ENCODE measurements around the gene MAGI2. TPM values are rescaled to one million over a fixed set of nuclear protein-coding genes. Genes with fewer than 3 reads are reported as not detected.

Gene MAGI2
- total and polyA plus RNA-seq, 8 donors: 1.3 to 4.0 (median 2.0) TPM

GRCh38 chr7:78125884-78126283 is 1327.6 kb downstream of the MAGI2 start:
- DNase-seq (no peak), FAIRE-seq (no peak), ATAC-seq (no peak)
- Histone ChIP-seq H3K27me3 (no peaks in the 10 kb centered on the region), H3K27ac (no peak overlapping the region), H3K4me3 (no peak overlapping the region), H3K4me1 (no peaks in the 10 kb centered on the region), H3K36me3 (no peaks in the 10 kb centered on the region), H3K9me3 (no peaks in the 10 kb centered on the region)
- TF ChIP-seq CTCF (IDR thresholded peaks at IDR 0.05): no peak
- intact Hi-C loops (cut with DNase I): no loop called here
- 37 to 42% methylated on average over 2 of the region's 2 CpGs for WGBS, 2 donors

GRCh38 chr7:78124216-78124615 is 1329.3 kb downstream of the MAGI2 start:
- Histone ChIP-seq H3K4me3 (no peak overlapping the region), H3K27me3 (no peaks in the 10 kb centered on the region), H3K36me3 (no peaks in the 10 kb centered on the region), H3K27ac (no peak overlapping the region), H3K9me3 (no peaks in the 10 kb centered on the region), H3K4me1 (no peaks in the 10 kb centered on the region)
- DNase-seq (no peak), ATAC-seq (no peak), FAIRE-seq (no peak)
- intact Hi-C loops (cut with DNase I): no loop called here
- WGBS, 2 donors: 94 to 99% methylated on average over 4 of the region's 4 CpGs
- TF ChIP-seq CTCF (IDR thresholded peaks at IDR 0.05): no peak

- no peak for TF ChIP-seq CTCF (IDR thresholded peaks at IDR 0.05)
- DNase-seq (no peak), ATAC-seq (no peak), FAIRE-seq (no peak)
- no peaks in the 10 kb centered on the region for H3K27me3 ChIP-seq
- no peaks in the 10 kb centered on the region for H3K36me3 ChIP-seq
- no peak overlapping the region for H3K27ac ChIP-seq
- WGBS, 2 donors: 24 to 41% methylated on average over 1 of the region's 1 CpG
- no peaks in the 10 kb centered on the region for H3K4me1 ChIP-seq
- no peaks in the 10 kb centered on the region for H3K9me3 ChIP-seq
- no peak overlapping the region for H3K4me3 ChIP-seq
- intact Hi-C loops (cut with DNase I): no loop called here
Observed at GRCh38 chr7:78121888-78122287, 1331.6 kb downstream of the MAGI2 start.

GRCh38 chr7:78118470-78118869 is 1335.0 kb downstream of the MAGI2 start:
- no peak for DNase-seq
- intact Hi-C loops (cut with DNase I): no loop called here
- no peaks in the 10 kb centered on the region for H3K4me1 ChIP-seq
- H3K27me3 ChIP-seq: no peaks in the 10 kb centered on the region
- FAIRE-seq: no peak
- H3K9me3 ChIP-seq: no peaks in the 10 kb centered on the region
- ATAC-seq: no peak
- no peaks in the 10 kb centered on the region for H3K36me3 ChIP-seq
- WGBS, 2 donors: 66 to 74% methylated on average over 3 of the region's 3 CpGs
- TF ChIP-seq CTCF (IDR thresholded peaks at IDR 0.05): no peak
- no peak overlapping the region for H3K4me3 ChIP-seq
- H3K27ac ChIP-seq: no peak overlapping the region

- H3K9me3 ChIP-seq: no peaks in the 10 kb centered on the region
- no peak for TF ChIP-seq CTCF (IDR thresholded peaks at IDR 0.05)
- no peaks in the 10 kb centered on the region for H3K36me3 ChIP-seq
- DNase-seq (no peak), ATAC-seq (no peak), FAIRE-seq (no peak)
- no peaks in the 10 kb centered on the region for H3K4me1 ChIP-seq
- no peak overlapping the region for H3K4me3 ChIP-seq
- no peak overlapping the region for H3K27ac ChIP-seq
- no peaks in the 10 kb centered on the region for H3K27me3 ChIP-seq
- intact Hi-C loops (cut with DNase I): no loop called here
Observed at GRCh38 chr7:78115876-78116275, 1337.6 kb downstream of the MAGI2 start.

Data from pancreas (tissue), 10 donors.